Measurements from ENCODE around the gene MKRN3. TPM values are rescaled to one million over a fixed set of nuclear protein-coding genes. Genes with fewer than 3 reads are reported as not detected.

The MKRN3 gene
- polyA plus RNA-seq, 2 of the 4 experiments (the other 2 are of a cell fraction) = 3.6 to 3.7 TPM

DNA sequence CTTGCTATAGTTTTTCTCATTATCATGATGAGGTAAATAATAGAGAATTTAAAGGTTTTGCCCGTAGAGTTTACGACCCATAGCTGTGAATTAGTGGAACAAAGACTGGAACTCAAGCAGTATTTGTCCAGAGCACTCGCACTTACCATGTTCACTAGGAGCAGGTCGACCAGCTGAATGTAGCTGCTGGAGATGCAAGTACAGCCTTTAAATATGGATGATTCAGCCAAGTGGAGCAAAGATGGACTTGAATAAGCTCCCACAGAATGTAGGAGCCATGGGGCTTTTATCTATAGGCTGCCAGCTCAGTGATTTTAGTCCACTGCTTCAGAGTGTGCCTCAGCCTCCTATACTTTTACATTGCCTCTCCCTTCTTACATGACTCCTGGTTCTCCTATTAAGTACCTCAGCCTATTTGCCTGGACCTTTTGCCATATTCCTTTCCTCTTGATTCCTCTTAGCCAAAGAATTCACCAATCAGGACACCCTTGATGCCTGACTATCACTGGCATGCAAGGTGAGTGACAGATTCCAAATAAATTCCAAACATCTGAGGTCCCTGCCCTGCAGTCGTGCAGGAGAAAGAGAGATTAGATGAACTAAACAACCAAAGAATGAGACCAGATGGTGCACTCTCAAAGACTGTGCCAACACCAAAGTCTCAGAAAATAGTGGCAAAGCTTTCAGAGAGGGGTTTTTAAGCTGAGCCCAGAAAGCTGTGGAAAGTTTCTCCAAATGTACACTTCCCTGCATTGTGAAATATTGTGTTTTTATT, 3.9 kb downstream of the MKRN3 start:
- WGBS (ENCODE audit: missing lambda C conversion rate) = 40% methylated on average over 5 of the region's 5 CpGs
- CTCF ChIA-PET = interaction anchor here (1.2 kb wide), 1 partner anchor 11 kb away, joined by 3 read pairs; no protein-coding TSS in a partner anchor

DNA sequence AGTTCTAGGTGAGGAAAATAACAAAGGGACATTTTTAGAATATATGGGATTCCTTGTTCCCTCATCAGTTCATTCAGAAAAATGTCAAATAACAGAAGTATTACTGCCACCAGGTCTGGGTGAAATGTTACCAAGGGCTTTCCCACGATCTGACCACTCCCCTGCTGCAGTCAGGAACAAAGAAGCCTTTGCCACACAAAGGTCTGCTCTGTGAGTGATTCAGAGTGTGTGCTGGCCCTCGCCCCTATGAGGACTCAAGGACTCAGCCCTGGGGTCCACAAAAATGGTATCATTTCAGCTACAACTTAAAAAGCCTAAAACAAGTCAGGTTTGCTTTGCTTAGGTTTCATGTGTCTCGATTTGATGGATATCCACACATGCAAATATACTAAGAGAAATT, 5.0 kb downstream of the MKRN3 start:
- FAIRE-seq (no peak), ATAC-seq (peak in 1 of 2 experiments; percentile 54; a peak in 2 of 6 replicates), DNase-seq (ENCODE audit: low read depth in 1 of 2, low spot score in 1 of 2) (peak in 1 of 2 experiments; percentile 41)
- H3K4me2 ChIP-seq = peak overlapping the region; percentile 5; the same call in 1 of the 3 replicates
- no peaks in the 10 kb centered on the region for H3K9me3 ChIP-seq
- WGBS (ENCODE audit: missing lambda C conversion rate) = 14% methylated on average over 3 of the region's 3 CpGs
- H3K27ac ChIP-seq = no peak overlapping the region
- no peaks in the 10 kb centered on the region; the same call in 2 of the 3 replicates for H3K4me1 ChIP-seq
- TF ChIP-seq ZFP36 (IDR thresholded peaks at IDR 0.05; ENCODE audit: borderline replicate concordance, partially characterized antibody) (no peak), HEYL (CRISPR knock-in tag; IDR thresholded peaks at IDR 0.05) (no peak), FOXS1 (CRISPR knock-in tag; IDR thresholded peaks at IDR 0.05) (no peak), MAZ (IDR thresholded peaks at IDR 0.05; ENCODE audit: borderline replicate concordance, low read depth, low read length) (no peak), CHD2 (IDR thresholded peaks at IDR 0.05; ENCODE audit: low read length, partially characterized antibody) (no peak), RAD21 (conservative IDR thresholded peaks at IDR 0.05 in 1 of 2, IDR thresholded peaks at IDR 0.05 in 1 of 2) (no peak), SREBF2 (IDR thresholded peaks at IDR 0.05) (no peak), NR3C1 (IDR thresholded peaks at IDR 0.05) (no peak), JUNB (IDR thresholded peaks at IDR 0.05) (no peak), EP300 (IDR thresholded peaks at IDR 0.05) (no peak), RNF2 (IDR thresholded peaks at IDR 0.05; ENCODE audit: borderline replicate concordance, low read depth) (no peak), MAFK (IDR thresholded peaks at IDR 0.05; ENCODE audit: partially characterized antibody) (no peak), MYC (IDR thresholded peaks at IDR 0.05; ENCODE audit: borderline replicate concordance, low read length) (no peak), RCOR1 (IDR thresholded peaks at IDR 0.05; ENCODE audit: low read depth, low read length) (no peak), TP53 (CRISPR knock-in tag; IDR thresholded peaks at IDR 0.05) (no peak), KDM1A (IDR thresholded peaks at IDR 0.05; ENCODE audit: low read depth) (no peak)
- TF ChIP-seq, protein P1, sequence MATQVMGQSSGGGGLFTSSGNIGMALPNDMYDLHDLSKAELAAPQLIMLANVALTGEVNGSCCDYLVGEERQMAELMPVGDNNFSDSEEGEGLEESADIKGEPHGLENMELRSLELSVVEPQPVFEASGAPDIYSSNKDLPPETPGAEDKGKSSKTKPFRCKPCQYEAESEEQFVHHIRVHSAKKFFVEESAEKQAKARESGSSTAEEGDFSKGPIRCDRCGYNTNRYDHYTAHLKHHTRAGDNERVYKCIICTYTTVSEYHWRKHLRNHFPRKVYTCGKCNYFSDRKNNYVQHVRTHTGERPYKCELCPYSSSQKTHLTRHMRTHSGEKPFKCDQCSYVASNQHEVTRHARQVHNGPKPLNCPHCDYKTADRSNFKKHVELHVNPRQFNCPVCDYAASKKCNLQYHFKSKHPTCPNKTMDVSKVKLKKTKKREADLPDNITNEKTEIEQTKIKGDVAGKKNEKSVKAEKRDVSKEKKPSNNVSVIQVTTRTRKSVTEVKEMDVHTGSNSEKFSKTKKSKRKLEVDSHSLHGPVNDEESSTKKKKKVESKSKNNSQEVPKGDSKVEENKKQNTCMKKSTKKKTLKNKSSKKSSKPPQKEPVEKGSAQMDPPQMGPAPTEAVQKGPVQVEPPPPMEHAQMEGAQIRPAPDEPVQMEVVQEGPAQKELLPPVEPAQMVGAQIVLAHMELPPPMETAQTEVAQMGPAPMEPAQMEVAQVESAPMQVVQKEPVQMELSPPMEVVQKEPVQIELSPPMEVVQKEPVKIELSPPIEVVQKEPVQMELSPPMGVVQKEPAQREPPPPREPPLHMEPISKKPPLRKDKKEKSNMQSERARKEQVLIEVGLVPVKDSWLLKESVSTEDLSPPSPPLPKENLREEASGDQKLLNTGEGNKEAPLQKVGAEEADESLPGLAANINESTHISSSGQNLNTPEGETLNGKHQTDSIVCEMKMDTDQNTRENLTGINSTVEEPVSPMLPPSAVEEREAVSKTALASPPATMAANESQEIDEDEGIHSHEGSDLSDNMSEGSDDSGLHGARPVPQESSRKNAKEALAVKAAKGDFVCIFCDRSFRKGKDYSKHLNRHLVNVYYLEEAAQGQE (IDR thresholded peaks at IDR 0.05) = no peak
- TF ChIP-seq, protein P2, sequence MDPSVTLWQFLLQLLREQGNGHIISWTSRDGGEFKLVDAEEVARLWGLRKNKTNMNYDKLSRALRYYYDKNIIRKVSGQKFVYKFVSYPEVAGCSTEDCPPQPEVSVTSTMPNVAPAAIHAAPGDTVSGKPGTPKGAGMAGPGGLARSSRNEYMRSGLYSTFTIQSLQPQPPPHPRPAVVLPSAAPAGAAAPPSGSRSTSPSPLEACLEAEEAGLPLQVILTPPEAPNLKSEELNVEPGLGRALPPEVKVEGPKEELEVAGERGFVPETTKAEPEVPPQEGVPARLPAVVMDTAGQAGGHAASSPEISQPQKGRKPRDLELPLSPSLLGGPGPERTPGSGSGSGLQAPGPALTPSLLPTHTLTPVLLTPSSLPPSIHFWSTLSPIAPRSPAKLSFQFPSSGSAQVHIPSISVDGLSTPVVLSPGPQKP (IDR thresholded peaks at IDR 0.05; ENCODE audit: low read depth, low read length) = no peak
- ChIA-PET POLR2A (no interaction called here), CTCF (no interaction called here)
- H3K4me3 ChIP-seq = no peak overlapping the region

More for the DNA sequence above, 3.9 kb downstream of the MKRN3 start:
- POLR2A ChIA-PET = no interaction called here
- Histone ChIP-seq H3K27ac (no peak overlapping the region), H3K4me1 (no peaks in the 10 kb centered on the region; the same call in 2 of the 3 replicates), H3K4me2 (no peak overlapping the region), H3K4me3 (no peak overlapping the region), H3K9me3 (0 out of 3 replicates have a peak, but pooled peaks cover 3% of the 10 kb centered on the region)
- FAIRE-seq (no peak), ATAC-seq (no peak; a peak in 2 of 6 replicates), DNase-seq (ENCODE audit: low read depth in 1 of 2, low spot score in 1 of 2) (no peak)
- TF ChIP-seq HOXB5 (CRISPR knock-in tag; IDR thresholded peaks at IDR 0.05) = no peak
- TF ChIP-seq CEBPB (IDR thresholded peaks at IDR 0.05) = no peak
- TF ChIP-seq ZFP36 (IDR thresholded peaks at IDR 0.05; ENCODE audit: borderline replicate concordance, partially characterized antibody) = no peak
- TF ChIP-seq ZC3H11A (IDR thresholded peaks at IDR 0.05) = no peak
- no peak for TF ChIP-seq FOXS1 (CRISPR knock-in tag; IDR thresholded peaks at IDR 0.05)
- TF ChIP-seq PHF8 (IDR thresholded peaks at IDR 0.05; ENCODE audit: borderline replicate concordance, low read depth) = no peak
- no peak for TF ChIP-seq GATA3 (IDR thresholded peaks at IDR 0.05; ENCODE audit: borderline replicate concordance)
- TF ChIP-seq RCOR1 (IDR thresholded peaks at IDR 0.05; ENCODE audit: low read depth, low read length) = no peak
- no peak for TF ChIP-seq HEYL (CRISPR knock-in tag; IDR thresholded peaks at IDR 0.05)
- no peak for TF ChIP-seq SREBF2 (IDR thresholded peaks at IDR 0.05)
- no peak for TF ChIP-seq TP53 (CRISPR knock-in tag; IDR thresholded peaks at IDR 0.05)
- TF ChIP-seq CHD2 (IDR thresholded peaks at IDR 0.05; ENCODE audit: low read length, partially characterized antibody) = no peak
